Brain microvascular endothelial cell (primary cell): ENCODE measurements around the gene RPS16.

Experiments used
- DNase-seq: peaks from one replicate; pipeline ENCODE4 v3.0.0-alpha.2; 2020
- H3K27ac ChIP-seq: fragments of 250-450 bp; sonication (Bioruptor Pico); 2 replicates; pipeline ENCODE4 v1.5.1; 2020; ENCODE audit warnings: mild to moderate bottlenecking, moderate library complexity
- H3K27me3 ChIP-seq: fragments of 250-450 bp; sonication (Bioruptor Pico); replicated peaks from 2 replicates; pipeline ENCODE4 v1.5.1; 2020; ENCODE audit warnings: mild to moderate bottlenecking
- H3K36me3 ChIP-seq: fragments of 250-450 bp; sonication (Bioruptor Pico); replicated peaks from 2 replicates; pipeline ENCODE4 v1.5.1; 2020; ENCODE audit warnings: mild to moderate bottlenecking
- H3K4me3 ChIP-seq: 2 replicates; pipeline ENCODE4 v1.5.1; 2011; ENCODE audit warnings: low read depth, mild to moderate bottlenecking, control low read depth, low read length, moderate library complexity
- CTCF ChIP-seq: IDR thresholded peaks from 2 replicates; pipeline ENCODE4 v1.5.1; 2011; ENCODE audit warnings: low read depth, mild to moderate bottlenecking, moderate library complexity, low read length, control low read depth, inconsistent platforms; ENCODE audit errors: missing control alignments
- in situ Hi-C: cut with HindIII; loops from 2 replicates; pipeline ENCODE4 v1.10.0; 2017; ENCODE audit warnings: low sequenced_read_pairs, low pct_ligation_motif_present

RPS16 gene

GRCh38 chr19:39435499-39436349 is at the start of gene RPS16:
TSS of gene RPS16 (minus strand) at chr19:39435949. CDS start at chr19:39435895, 54 bp downstream.
- peak; percentile 4 for TF ChIP-seq CTCF
- no peaks in the 10 kb centered on the region for H3K27me3 ChIP-seq
- DNase-seq, result peak; percentile 95
- peak within 1 kb of the TSS; percentile 97 for H3K4me3 ChIP-seq
- peak within 1 kb of the TSS; percentile 99 for H3K27ac ChIP-seq
- H3K36me3 ChIP-seq, result peaks cover 35% of the 10 kb centered on the region
- in situ Hi-C loops, result no loop called here

GRCh38 chr19:39483141-39483540 is 47.4 kb upstream of the RPS16 start:
- in situ Hi-C loops, result no loop called here
- DNase-seq, result no peak
- TF ChIP-seq CTCF, result no peak
- Histone ChIP-seq H3K27me3 (no peaks in the 10 kb centered on the region), H3K4me3 (no peak overlapping the region), H3K36me3 (peaks cover 29% of the 10 kb centered on the region), H3K27ac (no peak overlapping the region)

GRCh38 chr19:39481676-39482075 is 45.9 kb upstream of the RPS16 start:
- Histone ChIP-seq H3K27ac (no peak overlapping the region), H3K27me3 (no peaks in the 10 kb centered on the region)

GRCh38 chr19:39481229-39481545 is 45.4 kb upstream of the RPS16 start:
- H3K4me3 ChIP-seq, result peak overlapping the region; percentile 99
- in situ Hi-C loops, result no loop called here
- TF ChIP-seq CTCF, result no peak
- H3K27me3 ChIP-seq, result no peaks in the 10 kb centered on the region
- peak overlapping the region; percentile 87 for H3K27ac ChIP-seq
- H3K36me3 ChIP-seq, result peaks cover 25% of the 10 kb centered on the region
- no peak for DNase-seq

More at GRCh38 chr19:39481676-39482075, 45.9 kb upstream of the RPS16 start:
- peaks cover 24% of the 10 kb centered on the region for H3K36me3 ChIP-seq
- H3K4me3 ChIP-seq, result peak overlapping the region; percentile 99
- no peak for TF ChIP-seq CTCF
- in situ Hi-C loops, result no loop called here
- DNase-seq, result no peak

GRCh38 chr19:39480337-39481228 is 44.8 kb upstream of the RPS16 start, which contains the start of gene TIMM50:
TSS of gene TIMM50 (plus strand) at chr19:39480838. CDS start at chr19:39480854, 16 bp downstream.
- in situ Hi-C loops, result no loop called here
- Histone ChIP-seq H3K4me3 (peak within 1 kb of the TSS; percentile 99), H3K27me3 (no peaks in the 10 kb centered on the region), H3K27ac (peak within 1 kb of the TSS; percentile 87), H3K36me3 (peaks cover 25% of the 10 kb centered on the region)
- DNase-seq, result peak; percentile 96
- no peak for TF ChIP-seq CTCF
